Upper lobe of left lung (tissue), 6 donors: ENCODE measurements around the gene ZNF26. TPM values are rescaled to one million over a fixed set of nuclear protein-coding genes. Genes with fewer than 3 reads are reported as not detected.

Experiments
- ATAC-seq, 2 donors: fragments of 200-7000 bp; cut with Tn5 transposase; one replicate each; pipeline ENCODE4 v1.9.1; 2022; ENCODE audit warnings: mild to moderate bottlenecking in 2 of 2, moderate library complexity in 2 of 2; ENCODE audit not compliant: low FRiP score in 2 of 2
- DNase-seq, 2 donors: peaks; one replicate each; pipeline ENCODE4 v3.0.0-alpha.2; 2019 to 2020
- H3K27ac ChIP-seq, 4 donors: fragments of 200-600 bp; sonication (generic); one replicate each; pipeline ENCODE4 v1.5.1; 2016 to 2019
- H3K27me3 ChIP-seq, 4 donors: fragments of 200-600 bp; sonication (generic); one replicate each; pipeline ENCODE4 v1.5.1; 2017 to 2019
- H3K36me3 ChIP-seq, 4 donors: fragments of 200-600 bp; sonication (generic); one replicate each; pipeline ENCODE4 v1.5.1; 2016 to 2019
- H3K4me1 ChIP-seq, 4 donors: fragments of 200-600 bp; sonication (generic); one replicate each; pipeline ENCODE4 v1.5.1; 2018 to 2019
- H3K4me3 ChIP-seq, 4 donors: fragments of 200-600 bp; sonication (generic); one replicate each; pipeline ENCODE4 v1.5.1; 2017 to 2019; ENCODE audit warnings: mild to moderate bottlenecking in 2 of 4, moderate library complexity in 1 of 4
- H3K9me3 ChIP-seq, 4 donors: fragments of 200-600 bp; sonication (generic); one replicate each; pipeline ENCODE4 v1.5.1; 2018 to 2019
- CTCF ChIP-seq, 6 experiments: fragments of 450-650 bp in 4 of 6; fragments of 200-600 bp in 2 of 6; sonication (generic) in 2 of 6; IDR thresholded peaks; one replicate each; pipeline ENCODE4 v1.5.1; 2016 to 2019; ENCODE audit warnings: antibody characterized with exemption in 6 of 6
- EP300 ChIP-seq, 4 donors: sonication (generic); formaldehyde crosslinking; IDR thresholded peaks; one replicate each; pipeline ENCODE4 v1.5.1; 2017; ENCODE audit warnings: antibody characterized with exemption in 4 of 4, control low read depth in 2 of 4
- POLR2A ChIP-seq, 4 donors: fragments of 450-650 bp; IDR thresholded peaks; one replicate each; pipeline ENCODE4 v1.5.1; 2016 to 2017; ENCODE audit warnings: antibody characterized with exemption in 4 of 4, mild to moderate bottlenecking in 2 of 4
- POLR2AphosphoS5 ChIP-seq, 2 donors: sonication (generic); formaldehyde crosslinking; IDR thresholded peaks; one replicate each; pipeline ENCODE4 v1.5.1; 2017; ENCODE audit warnings: antibody characterized with exemption in 2 of 2
- WGBS, 2 donors: methylation state at CpG; one replicate each; pipeline ENCODE4 v1.1.5; 2017 to 2018; 5-methylcytosine and 5-hydroxymethylcytosine counted together
- total RNA-seq, 6 donors: library from RNA; depleted of rRNA in 4 of 6; stranded (reverse); fragments of >200 nt in 4 of 6; gene quantifications; one replicate each; pipeline versions ENCODE4 v1.1.0 to v1.2.1, GENCODE V29; 2016 to 2021
- donor health status: DM: no; HTN: no; CAD: no; lungs with moderate emphysema.
- donor health status: DM: no; HTN: yes; CAD: no; lungs with severe emphysema.

ZNF26 gene
- total RNA-seq, 6 donors from 2014 or later = 8.9 to 17.6 (median 13.6) TPM

GRCh38 chr12:132948146-132949066, 37.8 kb upstream of the ZNF26 start:
- Histone ChIP-seq H3K27me3 (no peaks in the 10 kb centered on the region), H3K4me3 (no peak overlapping the region), H3K27ac (no peak overlapping the region), H3K9me3 (peaks cover 28 to 92% (median 89%) of the 10 kb centered on the region in 4 donors), H3K36me3 (peaks cover 12 to 66% (median 51%) of the 10 kb centered on the region in 4 donors), H3K4me1 (no peaks in the 10 kb centered on the region)
- ATAC-seq (no peak), DNase-seq (no peak)
- TF ChIP-seq EP300 (IDR thresholded peaks at IDR 0.05) = no peak
- no peak for TF ChIP-seq CTCF (IDR thresholded peaks at IDR 0.05)
- TF ChIP-seq POLR2AphosphoS5 (IDR thresholded peaks at IDR 0.05) = no peak
- TF ChIP-seq POLR2A (IDR thresholded peaks at IDR 0.05) = no peak
- 93 to 94% methylated on average over 22 to 29 of the region's 29 CpGs for WGBS, 2 donors

DNA sequence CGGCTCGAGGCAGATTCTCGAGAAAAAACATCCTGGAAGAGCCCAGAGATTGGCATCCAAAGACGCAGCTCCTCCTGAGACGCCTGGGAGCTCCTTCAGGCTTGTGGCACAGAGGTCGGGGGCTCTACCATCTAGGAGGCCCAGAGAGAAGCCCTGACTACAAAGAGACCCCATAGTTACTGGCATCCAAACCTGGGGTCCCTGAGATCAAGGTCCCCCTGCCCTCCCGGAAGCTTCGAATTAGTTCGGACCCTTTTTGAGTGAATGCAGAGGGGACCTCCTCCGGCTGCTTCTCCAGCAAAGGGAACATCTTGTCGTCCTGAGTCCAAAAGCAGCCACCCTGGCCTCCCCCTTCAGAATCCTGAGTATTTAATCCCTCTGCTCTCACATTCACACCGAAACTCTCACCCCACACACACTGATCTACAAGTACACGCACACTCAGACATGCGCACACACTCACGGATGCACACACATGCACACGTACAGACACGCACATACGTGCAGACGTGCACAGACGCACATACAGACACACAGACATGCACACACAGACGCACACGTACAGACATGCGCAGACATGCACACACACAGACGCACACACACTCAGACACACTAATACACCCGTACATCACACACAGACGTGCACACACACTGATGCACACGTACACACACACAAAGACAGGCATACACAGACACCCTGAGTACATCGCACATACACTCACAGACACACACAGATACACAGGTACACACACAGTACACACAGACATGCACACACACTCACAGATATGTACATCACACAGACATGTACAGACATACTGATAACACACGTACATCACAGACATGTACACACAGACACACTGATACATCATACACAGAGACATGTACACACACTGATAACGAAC, 36.0 kb upstream of the ZNF26 start:
- peaks cover 26 to 79% (median 75%) of the 10 kb centered on the region in 4 donors for H3K9me3 ChIP-seq
- no peak overlapping the region for H3K4me3 ChIP-seq
- no peaks in the 10 kb centered on the region for H3K27me3 ChIP-seq
- no peak overlapping the region for H3K27ac ChIP-seq
- DNase-seq = no peak
- 95 to 97% methylated on average over 28 to 30 of the region's 30 CpGs for WGBS, 2 donors
- peaks cover 6 to 9% (median 8%) of the 10 kb centered on the region in 4 donors for H3K4me1 ChIP-seq
- H3K36me3 ChIP-seq = peaks cover 0 to 48% (median 33%) of the 10 kb centered on the region in 4 donors
- TF ChIP-seq EP300 (IDR thresholded peaks at IDR 0.05) (no peak), CTCF (IDR thresholded peaks at IDR 0.05) (no peak), POLR2AphosphoS5 (IDR thresholded peaks at IDR 0.05) (no peak), POLR2A (IDR thresholded peaks at IDR 0.05) (no peak)
- no peak for ATAC-seq

GRCh38 chr12:132950844-132951535, 35.2 kb upstream of the ZNF26 start:
- Histone ChIP-seq H3K36me3 (peaks cover 0 to 40% (median 28%) of the 10 kb centered on the region in 4 donors), H3K4me3 (no peak overlapping the region), H3K27me3 (no peaks in the 10 kb centered on the region), H3K4me1 (peaks cover 9 to 14% (median 10%) of the 10 kb centered on the region in 4 donors), H3K27ac (no peak overlapping the region), H3K9me3 (peaks cover 26 to 73% (median 69%) of the 10 kb centered on the region in 4 donors)
- TF ChIP-seq POLR2AphosphoS5 (IDR thresholded peaks at IDR 0.05) (no peak), CTCF (IDR thresholded peaks at IDR 0.05) (no peak), EP300 (IDR thresholded peaks at IDR 0.05) (no peak), POLR2A (IDR thresholded peaks at IDR 0.05) (no peak)
- DNase-seq = no peak
- WGBS, 2 donors = 95 to 97% methylated on average over 27 of the region's 27 CpGs
- ATAC-seq = no peak

DNA sequence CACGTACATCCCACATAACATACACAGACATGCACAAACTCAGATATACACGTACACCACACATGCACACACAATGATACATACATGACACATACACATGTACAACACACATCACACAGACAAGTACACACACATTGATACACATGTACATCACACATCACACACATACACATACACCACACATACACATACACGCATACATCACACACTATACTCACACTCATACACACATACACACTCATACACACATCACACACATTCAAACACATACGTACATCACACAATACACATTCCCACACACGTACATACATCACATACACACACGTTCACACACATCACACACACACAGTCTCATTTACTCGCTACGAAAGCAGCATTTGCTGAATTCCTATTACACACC, 34.5 kb upstream of the ZNF26 start:
- H3K27ac ChIP-seq = no peak overlapping the region
- DNase-seq (no peak), ATAC-seq (no peak)
- peaks cover 0 to 34% (median 22%) of the 10 kb centered on the region in 4 donors for H3K36me3 ChIP-seq
- peaks cover 9 to 16% (median 10%) of the 10 kb centered on the region in 4 donors for H3K4me1 ChIP-seq
- 94 to 97% methylated on average over 8 of the region's 8 CpGs for WGBS, 2 donors
- TF ChIP-seq POLR2A (IDR thresholded peaks at IDR 0.05) (no peak), CTCF (IDR thresholded peaks at IDR 0.05) (no peak), EP300 (IDR thresholded peaks at IDR 0.05) (no peak), POLR2AphosphoS5 (IDR thresholded peaks at IDR 0.05) (no peak)
- peaks cover 23 to 66% (median 63%) of the 10 kb centered on the region in 4 donors for H3K9me3 ChIP-seq
- H3K4me3 ChIP-seq = no peak overlapping the region
- H3K27me3 ChIP-seq = no peaks in the 10 kb centered on the region
